Left kidney (tissue), 2 donors: ENCODE data around the gene SUSD3. TPM values are rescaled to one million over a fixed set of nuclear protein-coding genes. Genes with fewer than 3 reads are reported as not detected.

Source experiments
- DNase-seq: peaks from one replicate; pipeline ENCODE4 v3.0.0-alpha.2; 2013
- polyA plus RNA-seq: library from polyadenylated mRNA; unstranded; fragments of 120-200 nt; gene quantifications from one replicate; pipeline ENCODE4 v1.2.1, GENCODE V29; 2013; ENCODE audit not compliant: insufficient read length

The SUSD3 gene
- polyA plus RNA-seq, 1 donor, result 6.9 TPM

DNA sequence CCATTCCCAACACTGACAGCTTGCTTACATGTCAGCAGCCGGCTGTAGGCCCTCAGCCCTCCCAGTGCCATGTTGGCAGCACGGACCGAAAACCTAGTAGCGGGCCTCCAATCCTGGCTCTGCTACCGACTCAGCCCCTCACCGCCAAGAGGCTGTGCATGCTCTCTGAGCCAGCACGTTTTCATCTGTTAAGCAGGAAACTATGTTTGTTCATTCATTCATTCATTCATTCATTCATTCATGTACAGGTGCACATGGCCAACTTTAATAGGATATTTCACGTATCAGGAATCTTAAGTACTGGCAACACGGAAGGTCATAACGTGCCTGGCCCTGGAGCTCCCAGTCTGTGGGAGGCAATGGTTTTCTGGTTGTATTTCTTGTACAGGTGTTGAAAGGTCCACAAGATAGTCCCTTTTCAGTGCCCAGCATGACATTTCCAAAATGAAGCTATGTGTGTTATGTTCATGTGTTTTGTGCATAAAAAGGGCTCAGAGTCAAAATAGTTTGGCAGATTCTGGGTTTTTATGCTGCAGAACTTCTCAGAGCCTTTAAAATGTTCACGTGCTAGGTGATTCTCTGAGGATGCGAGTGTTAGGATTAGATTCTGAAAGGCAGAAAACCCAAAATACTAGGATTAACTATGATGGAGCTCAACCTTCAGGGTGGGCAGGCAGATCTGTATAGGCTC is 17.7 kb downstream of the SUSD3 start:
- no peak for DNase-seq

DNA sequence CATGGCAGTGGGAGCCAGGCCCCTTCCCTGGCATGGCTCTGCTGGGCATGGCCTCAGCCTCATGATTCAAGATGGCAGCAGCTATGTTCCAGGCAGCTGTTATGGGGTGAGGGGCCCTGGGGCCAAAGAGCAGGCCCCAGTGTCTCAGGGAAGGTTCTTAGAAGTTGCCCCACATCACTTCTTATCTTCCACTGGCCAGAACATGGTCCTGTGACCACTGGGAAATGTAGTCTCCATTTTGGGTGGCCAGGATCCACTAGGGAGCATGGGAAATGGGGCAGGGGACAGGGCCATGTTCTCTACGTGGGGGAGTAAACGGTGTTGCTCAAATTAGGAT is 18.3 kb downstream of the SUSD3 start:
- no peak for DNase-seq

DNA sequence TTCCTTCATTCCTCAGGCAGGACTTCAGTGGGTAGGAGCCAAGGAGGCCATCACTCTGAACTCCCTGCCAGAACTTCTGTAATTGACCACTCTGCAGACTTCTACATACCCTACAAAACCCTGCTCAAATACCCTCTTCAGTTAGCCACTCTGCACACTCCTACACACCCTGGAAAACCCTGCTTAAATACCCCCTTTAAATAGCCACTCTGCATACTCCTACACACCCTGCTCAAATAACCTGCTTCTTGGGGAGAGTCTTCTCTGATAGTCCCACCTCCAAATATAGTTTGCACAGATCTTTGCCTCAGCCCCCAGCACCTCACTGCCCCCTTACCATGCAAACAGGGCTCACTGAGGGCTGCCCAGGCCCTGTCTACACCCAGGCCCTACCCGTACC is 18.9 kb downstream of the SUSD3 start:
- DNase-seq, result no peak

GRCh38 chr9:93077811-93078210 is 19.3 kb downstream of the SUSD3 start:
- DNase-seq, result no peak

GRCh38 chr9:93079371-93079770 is 20.9 kb downstream of the SUSD3 start:
- DNase-seq, result no peak

DNA sequence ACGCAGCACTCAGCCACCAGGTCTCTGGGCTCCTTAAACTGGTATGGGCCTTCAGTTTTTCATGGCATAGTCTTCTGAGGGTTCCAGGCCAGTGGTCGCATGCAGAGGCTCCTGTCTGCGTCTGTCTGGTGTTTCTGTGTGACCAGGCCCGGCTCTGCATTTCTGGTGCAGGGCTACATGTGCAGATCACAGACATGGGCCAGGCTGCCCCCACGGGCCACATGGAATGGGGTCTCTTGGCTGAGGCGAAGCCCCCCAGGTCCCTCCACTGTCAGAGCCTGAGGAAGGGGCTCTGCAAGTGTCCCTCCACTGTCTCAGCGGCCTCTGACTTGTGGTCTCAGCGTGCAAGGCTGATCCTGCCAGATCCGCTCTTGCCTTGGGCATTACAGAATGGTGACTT is 21.9 kb downstream of the SUSD3 start:
- no peak for DNase-seq

- DNase-seq, result no peak
These were observed 22.6 kb downstream of the SUSD3 start for GRCh38 chr9:93081081-93081529.

- DNase-seq, result no peak
These were observed 23.4 kb downstream of the SUSD3 start for GRCh38 chr9:93081931-93082330.

- no peak for DNase-seq
These were observed 24.4 kb downstream of the SUSD3 start for GRCh38 chr9:93082841-93083411.

- no peak for DNase-seq
These were observed 25.3 kb downstream of the SUSD3 start for GRCh38 chr9:93083592-93084470.

DNA sequence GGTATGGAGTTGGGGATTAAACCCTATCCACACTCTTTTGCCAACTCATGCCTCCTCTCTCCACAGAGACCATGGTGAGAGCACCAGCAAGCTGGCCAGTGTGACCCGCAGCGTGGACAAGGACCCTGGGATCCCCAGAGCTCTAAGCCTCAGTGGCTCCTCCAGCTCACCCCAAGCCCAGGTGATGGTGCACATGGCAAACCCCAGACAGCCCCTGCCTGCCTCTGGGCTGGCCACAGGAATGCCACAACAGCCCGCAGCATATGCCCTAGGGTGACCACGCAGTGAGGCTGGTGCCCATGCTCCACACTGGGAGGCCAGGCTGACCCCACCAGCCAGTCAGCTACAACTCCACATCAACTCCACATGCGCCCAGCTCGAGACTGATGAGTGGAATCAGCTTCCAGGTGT is 26.0 kb downstream of the SUSD3 start:
- DNase-seq, result no peak

GRCh38 chr9:93085676-93086075 is 27.2 kb downstream of the SUSD3 start:
- DNase-seq, result no peak

DNA sequence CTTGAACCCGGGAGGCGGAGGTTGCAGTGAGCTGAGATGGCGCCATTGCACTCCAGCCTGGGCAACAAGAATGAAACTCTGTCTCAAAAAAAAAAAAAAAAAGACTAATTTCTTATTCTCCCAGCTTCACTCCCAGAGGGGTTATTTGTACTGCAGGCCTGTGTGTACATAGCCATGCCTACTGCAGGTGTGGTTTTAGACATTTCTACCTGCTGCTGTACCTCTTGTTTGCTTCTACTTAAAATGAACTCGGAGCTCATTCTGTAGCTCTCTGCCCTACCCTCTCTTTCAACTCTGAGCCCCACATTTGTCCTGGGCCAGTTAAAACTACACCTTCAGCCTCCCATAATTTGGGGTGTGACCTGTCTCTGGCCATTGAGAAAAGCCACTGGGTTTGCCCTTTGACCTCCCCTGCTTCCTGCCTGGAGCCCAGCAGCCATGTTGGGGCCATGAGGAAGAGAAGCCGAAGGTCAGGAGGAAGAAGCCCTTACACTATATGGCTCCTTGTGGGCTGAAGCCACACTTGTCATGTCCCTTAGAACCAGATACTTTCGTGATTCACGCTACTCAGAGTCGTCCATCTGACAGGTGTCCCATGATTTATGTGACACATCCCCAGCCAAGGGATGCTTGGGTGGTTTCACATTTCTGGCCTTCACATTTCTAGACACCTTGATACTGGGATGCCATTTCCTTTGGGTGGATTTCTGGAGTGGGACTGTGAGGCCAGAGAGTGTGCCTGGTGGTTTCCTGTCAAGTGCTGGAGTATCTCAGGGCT is 28.1 kb downstream of the SUSD3 start:
- no peak for DNase-seq

GRCh38 chr9:93087971-93088655 is 29.6 kb downstream of the SUSD3 start:
- DNase-seq, result no peak

GRCh38 chr9:93088656-93089015 is 30.1 kb downstream of the SUSD3 start:
- DNase-seq, result no peak

DNA sequence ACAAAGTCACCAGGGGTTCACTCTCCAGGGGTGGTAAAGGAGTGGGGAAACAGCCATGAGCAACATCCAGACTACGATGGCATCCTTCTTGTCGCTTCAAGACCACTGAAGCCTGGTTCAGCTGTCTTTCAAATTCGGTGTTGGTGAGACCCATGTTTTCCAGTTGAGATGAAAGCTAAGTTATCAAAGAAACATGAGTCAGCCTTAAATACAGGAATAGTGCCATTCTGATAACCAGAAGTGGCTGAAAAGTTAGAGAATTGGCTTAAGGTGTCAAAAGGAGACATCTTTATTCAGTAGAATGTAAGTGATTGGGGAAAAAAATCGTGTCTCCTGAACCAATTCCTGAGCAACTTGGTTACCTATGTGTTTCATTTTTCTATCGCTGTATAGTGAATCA is 30.5 kb downstream of the SUSD3 start:
- DNase-seq, result no peak

- DNase-seq, result no peak
These were observed 31.0 kb downstream of the SUSD3 start for GRCh38 chr9:93089481-93089991.

GRCh38 chr9:93090091-93090655 is 31.7 kb downstream of the SUSD3 start:
- no peak for DNase-seq

DNA sequence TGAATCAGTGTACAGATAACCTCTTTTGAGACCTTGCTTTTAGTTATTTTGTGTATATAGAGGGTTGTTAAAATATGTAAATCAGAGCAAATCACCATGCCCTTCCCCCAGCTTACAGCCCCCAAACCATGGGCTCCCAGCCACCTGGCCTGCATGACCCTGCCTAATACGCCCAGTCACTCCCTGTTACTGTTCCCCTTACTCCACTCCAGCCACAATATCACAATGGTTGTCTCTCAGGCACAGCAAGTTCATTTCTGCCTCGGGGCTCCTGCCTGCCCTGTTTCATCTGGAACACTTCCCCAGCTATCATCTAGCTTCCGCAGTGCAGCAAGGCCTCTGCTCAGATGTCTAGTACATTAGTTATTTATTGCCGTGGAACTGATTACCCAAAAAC is 32.6 kb downstream of the SUSD3 start:
- DNase-seq, result no peak

DNA sequence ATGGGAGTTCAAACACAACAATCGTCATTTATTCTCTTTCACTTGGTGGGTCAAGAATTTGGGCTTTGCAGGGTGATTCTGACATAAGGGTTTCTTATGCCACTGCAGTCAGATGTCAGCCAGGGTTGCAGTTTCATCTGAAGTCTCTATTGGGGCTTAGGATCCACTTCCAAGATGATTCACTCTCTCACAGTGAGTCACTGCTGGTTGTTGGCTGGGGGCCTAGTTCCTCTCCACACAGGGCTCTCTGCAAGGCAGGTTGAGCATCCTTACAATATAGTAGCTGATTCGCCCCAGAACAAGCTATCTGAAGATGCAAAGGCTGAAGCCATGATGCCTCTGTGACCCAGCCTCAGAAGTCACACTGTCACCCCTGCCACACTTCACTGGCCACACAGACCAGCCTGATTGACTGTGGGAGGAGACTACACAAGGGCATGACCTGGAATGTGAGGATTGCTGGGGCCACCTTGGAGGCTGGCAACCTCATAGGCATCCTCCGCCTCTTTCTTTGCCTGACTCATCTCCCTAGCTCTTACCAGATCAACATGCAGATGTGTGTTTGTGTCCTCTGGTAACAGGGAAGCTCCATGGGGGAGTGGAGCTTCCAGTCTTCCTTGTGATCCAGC is 33.1 kb downstream of the SUSD3 start:
- no peak for DNase-seq
